ENCODE data around the gene DLGAP4.
A peak's percentile ranks its signal among the peaks of the same experiment; 100 is the strongest.
"Not testable (repeated sequence)": the region's sequence is repeated elsewhere in the genome, so short reads cannot be mapped to it uniquely, and the experiment has no call there.

The DLGAP4 gene

DNA sequence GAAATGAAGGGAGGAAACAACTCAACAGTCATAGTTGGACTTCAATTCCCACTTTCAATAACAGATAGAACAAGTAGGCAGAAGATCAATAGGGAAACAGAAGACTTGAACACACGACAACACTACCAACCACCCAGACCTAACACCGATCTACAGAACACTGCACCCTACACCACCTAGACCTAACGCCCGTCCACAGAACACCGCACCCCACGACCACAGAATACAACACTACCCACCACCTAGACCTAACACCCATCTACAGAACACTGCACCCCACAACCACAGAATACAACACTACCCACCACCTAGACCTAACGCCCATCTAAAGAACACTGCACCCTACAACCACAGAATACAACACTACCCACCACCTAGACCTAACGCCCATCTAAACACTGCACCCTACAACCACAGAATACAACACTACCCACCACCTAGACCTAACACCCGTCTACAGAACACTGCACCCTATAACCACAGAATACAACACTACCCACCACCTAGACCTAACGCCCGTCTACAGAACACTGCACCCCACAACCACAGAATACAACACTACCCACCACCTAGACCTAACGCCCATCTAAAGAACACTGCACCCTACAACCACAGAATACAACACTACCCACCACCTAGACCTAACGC, 258.1 kb downstream of the DLGAP4 start:
- not testable (repeated sequence) for DNase-seq (ENCODE audit: low read depth)

DNA sequence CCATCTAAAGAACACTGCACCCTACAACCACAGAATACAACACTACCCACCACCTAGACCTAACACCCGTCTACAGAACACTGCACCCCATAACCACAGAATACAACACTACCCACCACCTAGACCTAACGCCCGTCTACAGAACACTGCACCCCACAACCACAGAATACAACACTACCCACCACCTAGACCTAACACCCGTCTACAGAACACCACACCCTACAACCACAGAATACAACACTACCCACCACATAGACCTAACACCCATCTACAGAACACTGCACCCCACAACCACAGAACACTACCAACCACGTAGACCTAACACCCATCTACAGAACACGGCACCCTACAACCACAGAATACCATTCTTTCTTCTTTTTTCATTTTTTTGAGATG, 258.6 kb downstream of the DLGAP4 start:
- DNase-seq (ENCODE audit: low read depth), result not testable (repeated sequence)

DNA sequence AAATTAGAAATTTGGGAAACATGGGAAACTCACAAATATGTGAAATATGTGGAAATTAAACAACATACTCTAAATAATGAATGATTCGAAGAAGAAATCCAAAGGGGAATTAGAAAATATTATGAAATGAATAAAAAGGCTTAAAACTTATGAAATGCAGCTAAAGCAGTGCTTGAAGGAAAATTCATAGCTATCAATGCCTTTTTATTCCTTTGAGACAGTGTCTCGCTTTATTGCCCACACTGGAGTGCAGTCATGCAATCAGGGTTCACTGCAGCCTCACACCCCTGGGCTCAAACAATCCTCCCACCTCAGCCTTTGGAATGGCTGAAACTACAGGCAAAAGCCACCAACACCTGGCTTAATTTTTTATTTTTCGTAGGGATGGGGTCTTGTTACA, 259.4 kb downstream of the DLGAP4 start:
- no peak for DNase-seq (ENCODE audit: low read depth)

DNA sequence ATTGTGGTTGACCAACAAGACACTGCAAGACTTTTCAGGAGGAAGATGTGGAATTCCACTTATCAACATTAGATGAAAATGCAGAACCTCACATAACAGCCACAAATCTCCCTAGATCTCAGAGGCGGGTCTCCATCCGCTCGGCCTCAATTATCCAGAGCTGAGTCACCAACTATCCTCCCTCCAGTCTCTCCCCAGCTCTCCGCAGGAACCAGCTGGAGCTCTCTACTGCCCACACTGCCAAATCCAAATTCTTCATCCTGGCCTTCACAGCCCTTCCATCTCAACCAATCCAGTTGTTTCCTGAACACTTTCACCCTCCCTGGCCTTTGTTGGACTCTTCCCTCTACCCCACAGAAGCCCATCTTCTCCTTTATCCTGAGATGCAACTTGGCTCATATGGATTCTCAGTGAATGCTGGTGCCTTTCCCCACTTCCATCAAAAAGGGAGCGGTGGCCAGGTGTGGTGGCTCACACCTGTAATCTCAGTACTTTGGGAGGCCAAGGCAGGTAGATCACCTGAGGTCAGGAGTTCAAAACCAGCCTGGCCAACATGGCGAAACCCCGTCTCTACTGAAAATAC, 263.8 kb downstream of the DLGAP4 start:
- DNase-seq (ENCODE audit: low read depth), result no peak

DNA sequence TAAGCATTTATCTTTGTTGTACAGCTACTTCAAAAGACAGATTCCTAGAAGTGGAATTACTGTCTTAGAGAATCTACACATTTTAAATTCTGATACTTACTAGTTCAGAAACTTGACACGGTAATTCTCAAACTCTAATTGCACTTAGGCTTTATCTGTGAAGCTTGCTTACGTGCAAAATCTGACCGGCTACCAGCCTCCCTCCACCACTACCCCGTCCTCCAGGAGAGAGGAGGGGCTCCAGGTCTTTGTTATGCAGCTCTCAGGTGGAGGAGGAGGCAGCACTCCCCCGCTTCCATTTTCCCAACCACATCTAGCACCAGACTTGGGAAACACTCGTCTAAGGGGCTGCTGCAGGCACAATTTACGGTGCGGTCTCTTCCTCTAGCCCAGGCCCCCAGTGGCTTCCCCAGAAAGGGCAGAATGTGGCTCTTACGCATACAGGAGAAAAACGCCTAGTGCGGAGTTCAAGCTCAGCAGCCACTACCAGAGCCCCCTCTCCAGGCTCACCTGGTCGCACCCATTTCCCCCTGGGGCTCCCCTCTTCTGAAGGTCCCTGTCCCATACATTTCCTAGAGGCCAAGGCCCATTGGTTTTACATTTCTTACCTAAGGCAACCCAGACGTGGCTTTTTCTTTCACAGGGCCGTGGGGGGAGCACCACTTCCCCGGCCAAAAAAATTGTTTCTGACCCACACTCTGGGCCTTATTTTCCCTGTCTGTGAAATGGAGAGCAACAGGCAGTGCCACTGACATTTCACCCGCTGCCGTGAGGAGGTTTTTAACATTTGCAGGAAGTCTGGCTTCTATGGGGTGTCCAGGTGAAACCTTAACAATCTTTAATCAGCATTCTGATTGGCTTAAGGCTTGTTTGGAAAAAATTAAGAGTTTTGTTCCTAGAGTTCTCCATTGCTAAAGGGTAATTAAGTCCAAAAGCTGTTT, 265.7 kb downstream of the DLGAP4 start:
- DNase-seq (ENCODE audit: low read depth), result no peak

DNA sequence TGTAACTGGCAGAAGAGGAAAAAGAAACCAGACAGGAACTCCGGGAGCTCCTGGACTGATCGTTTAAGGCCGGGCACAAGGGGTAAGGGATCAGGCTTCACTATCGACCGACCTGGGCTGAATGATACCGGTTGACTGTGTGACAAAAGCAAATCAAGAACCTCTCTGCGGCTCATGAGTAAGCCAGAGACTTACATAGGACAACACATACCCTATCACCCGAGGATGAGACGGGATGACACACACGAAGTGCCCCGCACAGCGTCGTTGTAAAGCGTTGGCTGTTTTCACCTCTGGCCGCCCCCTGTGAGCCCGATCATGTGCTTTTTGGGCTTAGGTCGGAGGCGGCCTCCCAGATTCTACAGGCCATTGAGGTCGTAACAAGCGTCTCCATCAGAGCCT, 266.6 kb downstream of the DLGAP4 start:
- peak; percentile 48 for DNase-seq (ENCODE audit: low read depth)

DNA sequence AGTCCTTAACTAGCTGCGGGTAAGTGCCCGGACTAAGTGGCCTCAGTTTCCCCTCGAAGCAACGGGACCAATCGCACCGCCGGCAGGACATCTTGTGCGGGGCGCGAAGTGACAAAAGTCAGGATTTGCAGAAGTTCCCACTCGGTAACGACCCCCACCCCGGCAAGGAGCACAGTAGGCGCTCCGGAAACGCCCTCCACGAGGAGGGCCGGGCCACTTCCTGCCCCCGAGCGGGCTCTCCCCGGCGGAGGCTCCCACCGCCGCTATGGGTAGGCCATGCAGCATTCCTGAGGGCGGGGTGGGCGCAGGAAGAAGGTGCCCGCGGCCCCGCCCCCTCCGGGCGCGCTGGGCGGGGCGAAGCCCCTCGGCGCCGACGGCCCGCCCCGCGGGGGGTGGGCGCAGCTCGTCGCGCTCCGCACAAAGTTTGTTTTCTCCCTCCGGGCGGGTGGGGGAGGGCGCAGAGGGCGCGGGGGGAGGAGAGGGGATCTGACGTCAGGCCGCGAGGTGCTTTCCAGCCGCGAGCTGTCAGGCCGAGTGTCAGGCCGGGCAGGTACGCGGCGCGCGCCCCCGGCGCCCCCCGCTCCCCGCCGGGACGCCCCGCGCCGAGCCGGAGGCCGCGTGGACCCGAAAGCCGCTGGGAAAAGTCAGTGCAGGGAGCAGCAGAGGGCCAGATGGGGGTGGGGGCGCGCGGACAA, 267.1 kb downstream of the DLGAP4 start, which contains the start of gene TGIF2:
Gene TGIF2 (plus strand): TSS at position 495 of the 695 bp plus-strand sequence. CDS start 5,178 bp downstream, outside the sequence.
- peak; percentile 83 for DNase-seq (ENCODE audit: low read depth)

DNA sequence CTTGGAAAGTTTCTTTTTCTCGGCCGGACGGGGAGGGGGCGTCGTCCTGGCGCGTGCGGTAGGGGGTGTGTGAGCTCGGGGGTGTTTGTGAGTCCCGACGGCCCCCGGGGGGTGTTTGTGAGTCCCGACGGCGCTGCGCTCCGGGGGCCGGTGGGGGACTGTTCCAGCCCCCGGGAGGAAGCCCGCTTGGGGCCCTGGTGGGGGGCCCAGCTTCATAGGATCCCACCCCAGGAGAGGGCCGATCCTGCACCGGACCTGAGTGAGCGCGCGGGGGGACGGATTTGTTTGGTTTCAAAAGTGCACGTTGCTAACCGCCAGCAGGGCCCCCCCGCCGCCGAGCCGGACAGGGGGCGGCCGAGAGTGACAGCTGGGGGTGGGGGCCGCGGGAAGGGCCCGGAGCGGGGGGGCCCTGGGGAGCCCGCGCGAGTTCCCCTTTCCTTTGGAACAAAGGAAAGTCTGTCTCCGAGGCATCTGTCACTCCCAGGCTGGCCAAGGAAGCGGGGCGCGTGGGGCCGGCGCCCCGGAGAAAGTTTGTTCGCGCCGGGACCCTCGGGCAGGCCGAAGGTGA, 267.7 kb downstream of the DLGAP4 start:
- DNase-seq (ENCODE audit: low read depth), result no peak

DNA sequence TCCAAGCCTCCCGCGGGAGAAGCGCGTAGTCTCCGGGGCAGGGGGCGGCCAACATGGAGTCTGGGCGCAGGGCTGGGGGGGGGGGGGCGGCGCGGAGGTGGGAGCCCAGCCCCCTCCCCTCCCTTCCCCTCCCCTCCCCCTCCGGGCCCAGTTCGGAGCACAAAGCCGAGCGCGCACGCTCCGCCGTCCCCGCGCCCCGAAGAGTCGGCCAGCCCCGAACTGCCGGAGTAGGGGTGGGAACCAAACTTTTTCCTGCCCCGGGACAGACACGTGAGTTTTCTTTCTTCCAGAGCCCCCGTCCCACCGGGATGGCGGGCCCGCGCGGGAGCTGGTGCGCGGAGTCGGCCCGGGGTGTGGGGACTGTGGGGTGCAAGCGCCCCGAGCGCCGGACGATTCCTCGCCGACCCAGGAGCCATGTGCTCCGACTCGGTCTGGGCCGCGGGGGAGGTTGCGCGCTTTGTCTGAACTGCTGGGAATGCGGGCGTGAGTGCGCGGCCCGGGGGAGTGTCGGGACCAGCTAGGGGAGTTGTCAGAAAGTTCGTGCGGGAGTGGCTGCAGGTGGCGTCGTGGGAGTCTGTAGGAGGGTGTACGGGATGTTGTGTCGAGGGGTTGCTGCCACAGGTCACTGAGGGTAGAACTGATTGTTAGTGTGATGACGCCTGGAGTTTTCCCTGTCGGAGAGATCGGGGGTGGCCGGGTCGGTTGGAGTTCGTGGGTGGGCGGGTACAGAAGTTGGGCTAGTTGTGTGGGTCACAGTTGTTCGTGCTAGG, 268.4 kb downstream of the DLGAP4 start:
- DNase-seq (ENCODE audit: low read depth), result no peak

DNA sequence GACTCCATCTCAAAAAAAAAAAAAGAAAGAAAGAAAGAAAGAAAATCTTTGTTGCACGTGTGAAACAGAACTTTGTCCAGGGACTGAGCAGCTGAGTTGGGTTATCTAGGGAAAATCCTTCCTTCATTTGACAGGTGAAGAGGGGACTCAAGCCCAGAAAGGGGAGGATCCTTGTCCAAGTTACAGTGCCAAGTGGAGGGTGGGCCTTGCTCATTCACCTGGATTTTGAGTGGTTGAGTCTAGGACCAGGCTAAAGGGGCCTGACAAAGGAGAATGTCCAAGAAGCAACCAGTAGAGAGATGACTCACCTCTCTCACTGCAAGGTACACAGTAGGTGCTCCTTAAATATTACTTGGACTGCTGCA, 269.9 kb downstream of the DLGAP4 start:
- DNase-seq (ENCODE audit: low read depth), result no peak

All from stimulated activated CD8-positive, alpha-beta memory T cell treated with anti-CD3 and anti-CD28 coated beads, Interleukin-12 subunit alpha, Interleukin-12 subunit beta, amount 100 ng/mL, for 1 hour (primary cell).